NCI-H1105 treated with DMSO at 0.1 percent for 48 hours (cell line): ENCODE measurements around the gene NPSR1.
A peak's percentile ranks its signal among the peaks of the same experiment; 100 is the strongest.

Experiments used
- DNase-seq: peaks from one replicate; lab custom pipeline; 2025; lab: John Stamatoyannopoulos, UW

Gene NPSR1

GRCh38 chr7:34723338-34723737 is 65.3 kb downstream of the NPSR1 start:
- no peak for DNase-seq

GRCh38 chr7:34723866-34724490 is 66.0 kb downstream of the NPSR1 start:
- DNase-seq = no peak

GRCh38 chr7:34726221-34726620 is 68.2 kb downstream of the NPSR1 start:
- no peak for DNase-seq

GRCh38 chr7:34727464-34727995 is 69.5 kb downstream of the NPSR1 start:
- peak; percentile 48 for DNase-seq

GRCh38 chr7:34728156-34728555 is 70.1 kb downstream of the NPSR1 start:
- DNase-seq = no peak

- DNase-seq = no peak
These were observed 76.8 kb downstream of the NPSR1 start for GRCh38 chr7:34734771-34735170.

- no peak for DNase-seq
These were observed 77.5 kb downstream of the NPSR1 start for GRCh38 chr7:34735526-34735925.

- DNase-seq = peak; percentile 11
These were observed 81.8 kb downstream of the NPSR1 start for GRCh38 chr7:34739651-34740300.

GRCh38 chr7:34740840-34741239 is 82.8 kb downstream of the NPSR1 start:
- no peak for DNase-seq

GRCh38 chr7:34747176-34747781 is 89.3 kb downstream of the NPSR1 start:
- peak; percentile 79 for DNase-seq

GRCh38 chr7:34747867-34748727 is 90.1 kb downstream of the NPSR1 start:
- peak; percentile 97 for DNase-seq

- no peak for DNase-seq
These were observed 90.7 kb downstream of the NPSR1 start for GRCh38 chr7:34748728-34749089.

GRCh38 chr7:34749446-34749845 is 91.4 kb downstream of the NPSR1 start:
- no peak for DNase-seq

- no peak for DNase-seq
These were observed 92.2 kb downstream of the NPSR1 start for GRCh38 chr7:34750209-34750608.

GRCh38 chr7:34750636-34751035 is 92.6 kb downstream of the NPSR1 start:
- DNase-seq = no peak

GRCh38 chr7:34751725-34752643 is 94.0 kb downstream of the NPSR1 start:
- DNase-seq = no peak

- no peak for DNase-seq
These were observed 94.9 kb downstream of the NPSR1 start for GRCh38 chr7:34752929-34753328.

- no peak for DNase-seq
These were observed 97.0 kb downstream of the NPSR1 start for GRCh38 chr7:34755008-34755407.

- peak; percentile 82 for DNase-seq
These were observed 98.0 kb downstream of the NPSR1 start for GRCh38 chr7:34756025-34756437.

GRCh38 chr7:34756691-34757090 is 98.7 kb downstream of the NPSR1 start:
- DNase-seq = peak; percentile 99

- DNase-seq = no peak
These were observed 99.6 kb downstream of the NPSR1 start for GRCh38 chr7:34757570-34758110.
